Measurements from ENCODE around the gene SCD5. TPM values are rescaled to one million over a fixed set of nuclear protein-coding genes. Genes with fewer than 3 reads are reported as not detected.

Gene SCD5
- total RNA-seq, 1 experiment from 2014 or later, result 17.2 TPM

- Histone ChIP-seq H3K27ac (no peak overlapping the region), H3K4me3 (no peak overlapping the region), H3K4me1 (replicated peaks) (no peaks in the 10 kb centered on the region), H3K9me3 (replicated peaks) (no peaks in the 10 kb centered on the region), H3K36me3 (no peaks in the 10 kb centered on the region), H3K27me3 (replicated peaks) (no peaks in the 10 kb centered on the region)
- no peak for DNase-seq (ENCODE audit: low read depth in 1 of 2, low spot score in 2 of 2)
Measured at GRCh38 chr4:82696117-82696860, 102.3 kb downstream of the SCD5 start.

- H3K27ac ChIP-seq, result no peak overlapping the region
- no peaks in the 10 kb centered on the region for H3K36me3 ChIP-seq
- H3K4me1 ChIP-seq (replicated peaks), result no peaks in the 10 kb centered on the region
- H3K9me3 ChIP-seq (replicated peaks), result no peaks in the 10 kb centered on the region
- no peaks in the 10 kb centered on the region for H3K27me3 ChIP-seq (replicated peaks)
- DNase-seq (ENCODE audit: low read depth in 1 of 2, low spot score in 2 of 2), result no peak
- H3K4me3 ChIP-seq, result no peak overlapping the region
Measured at GRCh38 chr4:82694892-82695291, 103.7 kb downstream of the SCD5 start.

GRCh38 chr4:82694046-82694445 is 104.5 kb downstream of the SCD5 start:
- H3K9me3 ChIP-seq (replicated peaks), result no peaks in the 10 kb centered on the region
- no peaks in the 10 kb centered on the region for H3K36me3 ChIP-seq
- H3K27ac ChIP-seq, result no peak overlapping the region
- no peaks in the 10 kb centered on the region for H3K27me3 ChIP-seq (replicated peaks)
- no peak overlapping the region for H3K4me3 ChIP-seq
- no peaks in the 10 kb centered on the region for H3K4me1 ChIP-seq (replicated peaks)
- DNase-seq (ENCODE audit: low read depth in 1 of 2, low spot score in 2 of 2), result no peak

- Histone ChIP-seq H3K36me3 (no peaks in the 10 kb centered on the region), H3K4me1 (replicated peaks) (no peaks in the 10 kb centered on the region), H3K9me3 (replicated peaks) (no peaks in the 10 kb centered on the region), H3K4me3 (no peak overlapping the region), H3K27ac (no peak overlapping the region), H3K27me3 (replicated peaks) (no peaks in the 10 kb centered on the region)
- DNase-seq (ENCODE audit: low read depth in 1 of 2, low spot score in 2 of 2), result no peak
Measured at GRCh38 chr4:82692101-82692780, 106.4 kb downstream of the SCD5 start.

- Histone ChIP-seq H3K9me3 (replicated peaks) (no peaks in the 10 kb centered on the region), H3K36me3 (no peaks in the 10 kb centered on the region), H3K4me1 (replicated peaks) (no peaks in the 10 kb centered on the region)
Measured at GRCh38 chr4:82691431-82691830, 107.2 kb downstream of the SCD5 start.

GRCh38 chr4:82688091-82688795 is 110.4 kb downstream of the SCD5 start:
- no peak overlapping the region for H3K4me3 ChIP-seq
- H3K9me3 ChIP-seq (replicated peaks), result no peaks in the 10 kb centered on the region
- no peak for DNase-seq (ENCODE audit: low read depth in 1 of 2, low spot score in 2 of 2)
- no peaks in the 10 kb centered on the region for H3K36me3 ChIP-seq
- no peaks in the 10 kb centered on the region for H3K27me3 ChIP-seq (replicated peaks)
- no peaks in the 10 kb centered on the region for H3K4me1 ChIP-seq (replicated peaks)
- no peak overlapping the region for H3K27ac ChIP-seq

More at GRCh38 chr4:82691431-82691830, 107.2 kb downstream of the SCD5 start:
- no peak for DNase-seq (ENCODE audit: low read depth in 1 of 2, low spot score in 2 of 2)
- Histone ChIP-seq H3K4me3 (no peak overlapping the region), H3K27ac (no peak overlapping the region), H3K27me3 (replicated peaks) (no peaks in the 10 kb centered on the region)

- Histone ChIP-seq H3K9me3 (replicated peaks) (no peaks in the 10 kb centered on the region), H3K36me3 (no peaks in the 10 kb centered on the region), H3K4me1 (replicated peaks) (no peaks in the 10 kb centered on the region), H3K27me3 (replicated peaks) (no peaks in the 10 kb centered on the region), H3K27ac (no peak overlapping the region), H3K4me3 (no peak overlapping the region)
- no peak for DNase-seq (ENCODE audit: low read depth in 1 of 2, low spot score in 2 of 2)
Measured at GRCh38 chr4:82687531-82687930, 111.1 kb downstream of the SCD5 start.

- no peaks in the 10 kb centered on the region for H3K36me3 ChIP-seq
- no peak overlapping the region for H3K4me3 ChIP-seq
- no peaks in the 10 kb centered on the region for H3K4me1 ChIP-seq (replicated peaks)
- H3K27me3 ChIP-seq (replicated peaks), result no peaks in the 10 kb centered on the region
- H3K9me3 ChIP-seq (replicated peaks), result no peaks in the 10 kb centered on the region
- H3K27ac ChIP-seq, result no peak overlapping the region
- DNase-seq (ENCODE audit: low read depth in 1 of 2, low spot score in 2 of 2), result no peak
Measured at GRCh38 chr4:82681754-82682153, 116.8 kb downstream of the SCD5 start.

- Histone ChIP-seq H3K4me3 (no peak overlapping the region), H3K27me3 (replicated peaks) (no peaks in the 10 kb centered on the region), H3K36me3 (no peaks in the 10 kb centered on the region), H3K9me3 (replicated peaks) (no peaks in the 10 kb centered on the region), H3K27ac (no peak overlapping the region), H3K4me1 (replicated peaks) (no peaks in the 10 kb centered on the region)
- DNase-seq (ENCODE audit: low read depth in 1 of 2, low spot score in 2 of 2), result no peak
Measured at GRCh38 chr4:82680834-82681233, 117.8 kb downstream of the SCD5 start.

GRCh38 chr4:82679531-82679930 is 119.1 kb downstream of the SCD5 start:
- H3K4me3 ChIP-seq, result no peak overlapping the region

GRCh38 chr4:82678051-82678450 is 120.5 kb downstream of the SCD5 start:
- Histone ChIP-seq H3K36me3 (no peaks in the 10 kb centered on the region), H3K27ac (no peak overlapping the region), H3K9me3 (replicated peaks) (no peaks in the 10 kb centered on the region), H3K4me1 (replicated peaks) (no peaks in the 10 kb centered on the region), H3K27me3 (replicated peaks) (no peaks in the 10 kb centered on the region), H3K4me3 (no peak overlapping the region)
- DNase-seq (ENCODE audit: low read depth in 1 of 2, low spot score in 2 of 2), result no peak

More at GRCh38 chr4:82679531-82679930, 119.1 kb downstream of the SCD5 start:
- H3K36me3 ChIP-seq, result no peaks in the 10 kb centered on the region
- H3K4me1 ChIP-seq (replicated peaks), result no peaks in the 10 kb centered on the region
- no peak overlapping the region for H3K27ac ChIP-seq
- H3K9me3 ChIP-seq (replicated peaks), result no peaks in the 10 kb centered on the region
- DNase-seq (ENCODE audit: low read depth in 1 of 2, low spot score in 2 of 2), result no peak
- H3K27me3 ChIP-seq (replicated peaks), result no peaks in the 10 kb centered on the region

GRCh38 chr4:82677327-82677726 is 121.3 kb downstream of the SCD5 start:
- Histone ChIP-seq H3K4me1 (replicated peaks) (no peaks in the 10 kb centered on the region), H3K36me3 (no peaks in the 10 kb centered on the region), H3K27ac (no peak overlapping the region), H3K27me3 (replicated peaks) (no peaks in the 10 kb centered on the region), H3K4me3 (no peak overlapping the region), H3K9me3 (replicated peaks) (no peaks in the 10 kb centered on the region)
- DNase-seq (ENCODE audit: low read depth in 1 of 2, low spot score in 2 of 2), result no peak

GRCh38 chr4:82667761-82668480 is 130.7 kb downstream of the SCD5 start:
- Histone ChIP-seq H3K36me3 (no peaks in the 10 kb centered on the region), H3K9me3 (replicated peaks) (no peaks in the 10 kb centered on the region), H3K27me3 (replicated peaks) (no peaks in the 10 kb centered on the region), H3K4me3 (no peak overlapping the region), H3K27ac (no peak overlapping the region), H3K4me1 (replicated peaks) (no peaks in the 10 kb centered on the region)
- DNase-seq (ENCODE audit: low read depth in 1 of 2, low spot score in 2 of 2), result no peak

All from SJSA1 (cell line).